Thyroid gland (tissue), 4 donors: ENCODE results near the gene TFDP2.

Source experiments
- POLR2A ChIP-seq, 2 donors: fragments of 450-650 bp; IDR thresholded peaks; one replicate each; pipeline ENCODE4 v1.6.1; 2017; ENCODE audit warnings: antibody characterized with exemption in 2 of 2, mild to moderate bottlenecking in 2 of 2, moderate library complexity in 1 of 2
- TF ChIP-seq, protein P1 (sequence below), 6 experiments: fragments of 200-600 bp in 3 of 6; fragments of 450-650 bp in 3 of 6; sonication (generic) in 3 of 6; IDR thresholded peaks; one replicate each; pipeline ENCODE4 v1.5.1; 2016 to 2019; ENCODE audit warnings: antibody characterized with exemption in 6 of 6, mild to moderate bottlenecking in 2 of 6, inconsistent platforms in 1 of 6, moderate library complexity in 1 of 6

- TF ChIP-seq, protein P1, sequence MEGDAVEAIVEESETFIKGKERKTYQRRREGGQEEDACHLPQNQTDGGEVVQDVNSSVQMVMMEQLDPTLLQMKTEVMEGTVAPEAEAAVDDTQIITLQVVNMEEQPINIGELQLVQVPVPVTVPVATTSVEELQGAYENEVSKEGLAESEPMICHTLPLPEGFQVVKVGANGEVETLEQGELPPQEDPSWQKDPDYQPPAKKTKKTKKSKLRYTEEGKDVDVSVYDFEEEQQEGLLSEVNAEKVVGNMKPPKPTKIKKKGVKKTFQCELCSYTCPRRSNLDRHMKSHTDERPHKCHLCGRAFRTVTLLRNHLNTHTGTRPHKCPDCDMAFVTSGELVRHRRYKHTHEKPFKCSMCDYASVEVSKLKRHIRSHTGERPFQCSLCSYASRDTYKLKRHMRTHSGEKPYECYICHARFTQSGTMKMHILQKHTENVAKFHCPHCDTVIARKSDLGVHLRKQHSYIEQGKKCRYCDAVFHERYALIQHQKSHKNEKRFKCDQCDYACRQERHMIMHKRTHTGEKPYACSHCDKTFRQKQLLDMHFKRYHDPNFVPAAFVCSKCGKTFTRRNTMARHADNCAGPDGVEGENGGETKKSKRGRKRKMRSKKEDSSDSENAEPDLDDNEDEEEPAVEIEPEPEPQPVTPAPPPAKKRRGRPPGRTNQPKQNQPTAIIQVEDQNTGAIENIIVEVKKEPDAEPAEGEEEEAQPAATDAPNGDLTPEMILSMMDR (IDR thresholded peaks at IDR 0.05), result no peak
- no peak for TF ChIP-seq POLR2A (IDR thresholded peaks at IDR 0.05)
These were observed 19.2 kb upstream of the TFDP2 start for GRCh38 chr3:142168514-142168913.
